8988T (cell line): ENCODE data around the gene GJA10.

Experiments used
- DNase-seq: peaks from one replicate; pipeline ENCODE4 v3.0.0; 2011

GJA10 gene

GRCh38 chr6:89917801-89918366 lies 23.6 kb downstream of the GJA10 start:
- no peak for DNase-seq

GRCh38 chr6:89921197-89921596 lies 26.9 kb downstream of the GJA10 start:
- no peak for DNase-seq

- peak; percentile 52 for DNase-seq
Measured at GRCh38 chr6:89921691-89922090, 27.4 kb downstream of the GJA10 start.

GRCh38 chr6:89924231-89924630 lies 30.0 kb downstream of the GJA10 start:
- no peak for DNase-seq

GRCh38 chr6:89925826-89926225 lies 31.6 kb downstream of the GJA10 start:
- no peak for DNase-seq

- DNase-seq: no peak
Measured at GRCh38 chr6:89927264-89927663, 33.0 kb downstream of the GJA10 start.

- no peak for DNase-seq
Measured at GRCh38 chr6:89927791-89928550, 33.7 kb downstream of the GJA10 start.

- no peak for DNase-seq
Measured at GRCh38 chr6:89928604-89929003, 34.3 kb downstream of the GJA10 start.

- no peak for DNase-seq
Measured at GRCh38 chr6:89930789-89931188, 36.5 kb downstream of the GJA10 start.

- no peak for DNase-seq
Measured at GRCh38 chr6:89932245-89932802, 38.1 kb downstream of the GJA10 start.

- no peak for DNase-seq
Measured at GRCh38 chr6:89934685-89935366, 40.6 kb downstream of the GJA10 start.

GRCh38 chr6:89936177-89936576 lies 41.9 kb downstream of the GJA10 start:
- no peak for DNase-seq

- DNase-seq: no peak
Measured at GRCh38 chr6:89938014-89938413, 43.7 kb downstream of the GJA10 start.

GRCh38 chr6:89939144-89939543 lies 44.9 kb downstream of the GJA10 start:
- DNase-seq: no peak

GRCh38 chr6:89940225-89941027 lies 46.2 kb downstream of the GJA10 start:
- peak; percentile 71 for DNase-seq

- DNase-seq: no peak
Measured at GRCh38 chr6:89941031-89941762, 46.9 kb downstream of the GJA10 start.

GRCh38 chr6:89941763-89942497 lies 47.7 kb downstream of the GJA10 start:
- no peak for DNase-seq

GRCh38 chr6:89942601-89943000 lies 48.3 kb downstream of the GJA10 start:
- DNase-seq: no peak

- DNase-seq: no peak
Measured at GRCh38 chr6:89944181-89944755, 50.0 kb downstream of the GJA10 start.

- no peak for DNase-seq
Measured at GRCh38 chr6:89944826-89945407, 50.6 kb downstream of the GJA10 start.
